ENCODE measurements around the gene UBTF.
A peak's percentile ranks its signal among the peaks of the same experiment; 100 is the strongest.

The UBTF gene

DNA sequence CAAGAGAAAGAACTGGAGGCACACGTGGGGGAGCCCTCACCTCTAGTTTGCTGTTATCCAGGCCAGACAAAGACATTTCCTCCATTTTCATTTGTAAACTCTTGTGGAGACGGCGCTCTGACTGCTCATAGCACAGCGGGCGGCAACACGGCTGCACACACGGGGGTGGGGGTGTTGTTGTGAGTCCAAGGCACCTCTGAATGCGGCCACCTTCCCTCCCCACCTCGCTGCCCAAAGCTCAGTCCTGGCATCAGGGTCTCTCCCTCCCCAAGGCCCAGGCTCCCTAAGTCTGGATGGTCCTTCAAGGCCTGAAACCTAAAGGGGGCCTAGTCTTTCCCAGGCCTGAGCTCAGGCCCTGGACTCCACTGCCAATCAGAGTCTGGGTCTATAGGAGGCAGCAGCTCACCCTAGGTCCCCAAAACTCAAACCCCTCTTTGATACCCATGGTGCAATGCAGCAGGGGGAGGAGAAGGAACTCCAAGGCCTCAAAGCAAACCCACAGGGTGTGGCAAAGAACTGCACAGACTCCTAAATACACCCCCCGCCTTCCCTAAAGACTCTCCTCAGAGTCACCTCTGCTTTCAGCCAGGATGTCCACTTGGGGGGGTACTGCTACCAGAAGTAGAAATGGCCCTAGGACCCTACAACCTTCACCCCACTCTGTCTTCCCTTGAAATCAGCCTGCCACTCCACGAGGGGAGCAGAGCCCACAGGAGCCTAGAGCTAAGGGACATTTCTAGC lies 21.3 kb downstream of the UBTF start:
- Histone ChIP-seq H4K20me1 (ENCODE audit: insufficient read depth, low read length) (no peaks in the 10 kb centered on the region), H3K27ac (ENCODE audit: low read length) (peak overlapping the region; percentile 91), H2AFZ (ENCODE audit: low read depth, low read length) (no peak overlapping the region), H3K4me2 (ENCODE audit: low read length) (peak overlapping the region; percentile 95), H3K79me2 (ENCODE audit: low read length) (peaks cover 28% of the 10 kb centered on the region), H3K36me3 (replicated peaks; ENCODE audit: low read depth, low read length) (peaks cover 29% of the 10 kb centered on the region), H3K9ac (ENCODE audit: low read length) (peak overlapping the region; percentile 97), H3K4me1 (ENCODE audit: low read length) (peaks cover 14% of the 10 kb centered on the region), H3K4me3 (ENCODE audit: low read length) (peak overlapping the region; percentile 96), H3K9me3 (ENCODE audit: insufficient read depth, low read length) (no peaks in the 10 kb centered on the region), H3K27me3 (ENCODE audit: low read depth, low read length) (no peaks in the 10 kb centered on the region)
- TF ChIP-seq, protein P1, sequence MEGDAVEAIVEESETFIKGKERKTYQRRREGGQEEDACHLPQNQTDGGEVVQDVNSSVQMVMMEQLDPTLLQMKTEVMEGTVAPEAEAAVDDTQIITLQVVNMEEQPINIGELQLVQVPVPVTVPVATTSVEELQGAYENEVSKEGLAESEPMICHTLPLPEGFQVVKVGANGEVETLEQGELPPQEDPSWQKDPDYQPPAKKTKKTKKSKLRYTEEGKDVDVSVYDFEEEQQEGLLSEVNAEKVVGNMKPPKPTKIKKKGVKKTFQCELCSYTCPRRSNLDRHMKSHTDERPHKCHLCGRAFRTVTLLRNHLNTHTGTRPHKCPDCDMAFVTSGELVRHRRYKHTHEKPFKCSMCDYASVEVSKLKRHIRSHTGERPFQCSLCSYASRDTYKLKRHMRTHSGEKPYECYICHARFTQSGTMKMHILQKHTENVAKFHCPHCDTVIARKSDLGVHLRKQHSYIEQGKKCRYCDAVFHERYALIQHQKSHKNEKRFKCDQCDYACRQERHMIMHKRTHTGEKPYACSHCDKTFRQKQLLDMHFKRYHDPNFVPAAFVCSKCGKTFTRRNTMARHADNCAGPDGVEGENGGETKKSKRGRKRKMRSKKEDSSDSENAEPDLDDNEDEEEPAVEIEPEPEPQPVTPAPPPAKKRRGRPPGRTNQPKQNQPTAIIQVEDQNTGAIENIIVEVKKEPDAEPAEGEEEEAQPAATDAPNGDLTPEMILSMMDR (IDR thresholded peaks at IDR 0.05; ENCODE audit: low read depth, low read length), result peak; percentile 14; the same call in 1 of the 2 replicates
- no peak for TF ChIP-seq EZH2phosphoT487 (IDR thresholded peaks at IDR 0.05; ENCODE audit: low read depth)

- H4K20me1 ChIP-seq (ENCODE audit: insufficient read depth, low read length), result no peaks in the 10 kb centered on the region
Measured at GRCh38 chr17:44197107-44197506, 22.4 kb downstream of the UBTF start.

DNA sequence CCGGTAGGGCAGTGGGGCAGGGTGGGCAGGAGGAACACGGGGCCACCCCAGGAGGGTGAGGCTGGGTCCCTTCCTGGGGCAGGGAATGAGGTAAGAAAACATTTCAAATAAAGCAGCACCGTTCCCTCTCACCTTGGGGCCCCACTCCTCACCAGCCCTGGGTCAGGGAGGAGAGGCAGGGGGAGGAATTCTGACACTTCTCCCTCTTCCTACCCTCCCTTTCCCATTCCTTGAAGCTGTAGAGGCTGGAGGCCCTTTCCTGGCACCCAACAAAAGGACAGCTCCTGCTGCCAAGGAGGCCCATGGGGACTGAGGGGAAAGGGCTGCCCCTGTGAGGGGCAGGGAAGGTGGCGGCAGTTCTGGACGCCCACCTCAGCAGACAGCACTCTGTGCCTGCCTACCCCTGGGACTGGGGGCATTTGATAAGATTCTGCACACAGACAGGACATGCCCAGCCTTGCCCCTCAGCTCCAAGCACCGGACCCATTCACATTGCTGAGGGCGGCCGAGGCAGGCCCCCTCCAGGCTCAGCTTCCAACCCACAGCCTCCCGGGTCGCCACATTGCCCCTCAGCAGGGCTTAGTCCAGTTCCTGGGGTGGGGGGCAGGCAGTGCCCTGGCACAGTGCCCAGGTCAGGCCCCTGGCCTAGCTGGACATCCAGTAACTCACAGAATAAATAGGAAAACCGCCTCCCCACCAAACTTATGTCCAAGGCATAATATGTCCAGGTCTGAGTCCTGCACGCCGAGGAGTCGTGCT lies 26.0 kb downstream of the UBTF start:
- Histone ChIP-seq H2AFZ (ENCODE audit: low read depth, low read length) (no peak overlapping the region), H3K79me2 (ENCODE audit: low read length) (peaks cover 18% of the 10 kb centered on the region), H3K9me3 (ENCODE audit: insufficient read depth, low read length) (no peaks in the 10 kb centered on the region), H3K27me3 (ENCODE audit: low read depth, low read length) (no peaks in the 10 kb centered on the region), H3K4me2 (ENCODE audit: low read length) (no peak overlapping the region), H3K4me1 (ENCODE audit: low read length) (peaks cover 9% of the 10 kb centered on the region), H3K9ac (ENCODE audit: low read length) (no peak overlapping the region), H3K27ac (ENCODE audit: low read length) (no peak overlapping the region), H3K4me3 (ENCODE audit: low read length) (no peak overlapping the region), H4K20me1 (ENCODE audit: insufficient read depth, low read length) (no peaks in the 10 kb centered on the region), H3K36me3 (replicated peaks; ENCODE audit: low read depth, low read length) (peaks cover 33% of the 10 kb centered on the region)
- no peak for TF ChIP-seq EZH2phosphoT487 (IDR thresholded peaks at IDR 0.05; ENCODE audit: low read depth)
- TF ChIP-seq, protein P1 (IDR thresholded peaks at IDR 0.05; ENCODE audit: low read depth, low read length), result no peak

More at GRCh38 chr17:44197107-44197506, 22.4 kb downstream of the UBTF start:
- peaks cover 29% of the 10 kb centered on the region for H3K36me3 ChIP-seq (replicated peaks; ENCODE audit: low read depth, low read length)
- no peaks in the 10 kb centered on the region for H3K27me3 ChIP-seq (ENCODE audit: low read depth, low read length)
- no peaks in the 10 kb centered on the region for H3K9me3 ChIP-seq (ENCODE audit: insufficient read depth, low read length)
- peaks cover 28% of the 10 kb centered on the region for H3K79me2 ChIP-seq (ENCODE audit: low read length)
- peaks cover 14% of the 10 kb centered on the region for H3K4me1 ChIP-seq (ENCODE audit: low read length)
- TF ChIP-seq, protein P1 (IDR thresholded peaks at IDR 0.05; ENCODE audit: low read depth, low read length), result no peak
- no peak for TF ChIP-seq EZH2phosphoT487 (IDR thresholded peaks at IDR 0.05; ENCODE audit: low read depth)
- no peak overlapping the region for H3K4me2 ChIP-seq (ENCODE audit: low read length)
- no peak overlapping the region for H3K27ac ChIP-seq (ENCODE audit: low read length)
- H3K9ac ChIP-seq (ENCODE audit: low read length), result no peak overlapping the region
- no peak overlapping the region for H3K4me3 ChIP-seq (ENCODE audit: low read length)
- no peak overlapping the region for H2AFZ ChIP-seq (ENCODE audit: low read depth, low read length)

- Histone ChIP-seq H3K27me3 (ENCODE audit: low read depth, low read length) (no peaks in the 10 kb centered on the region), H3K79me2 (ENCODE audit: low read length) (peaks cover 17% of the 10 kb centered on the region), H3K27ac (ENCODE audit: low read length) (no peak overlapping the region), H4K20me1 (ENCODE audit: insufficient read depth, low read length) (no peaks in the 10 kb centered on the region), H3K9me3 (ENCODE audit: insufficient read depth, low read length) (no peaks in the 10 kb centered on the region), H2AFZ (ENCODE audit: low read depth, low read length) (no peak overlapping the region), H3K36me3 (replicated peaks; ENCODE audit: low read depth, low read length) (peaks cover 32% of the 10 kb centered on the region), H3K4me2 (ENCODE audit: low read length) (no peak overlapping the region), H3K9ac (ENCODE audit: low read length) (no peak overlapping the region), H3K4me3 (ENCODE audit: low read length) (no peak overlapping the region), H3K4me1 (ENCODE audit: low read length) (peaks cover 10% of the 10 kb centered on the region)
- TF ChIP-seq, protein P1 (IDR thresholded peaks at IDR 0.05; ENCODE audit: low read depth, low read length), result no peak
- TF ChIP-seq EZH2phosphoT487 (IDR thresholded peaks at IDR 0.05; ENCODE audit: low read depth), result no peak
Measured at GRCh38 chr17:44192750-44193149, 26.7 kb downstream of the UBTF start.

Measured in OCI-LY3 (cell line).